ENCODE results near the gene KCNJ2.

Gene KCNJ2

GRCh38 chr17:70168044-70168976 lies 1.0 kb upstream of the KCNJ2 start:
- peak; percentile 55 to 86 for DNase-seq (ENCODE audit: low read depth in 2 of 2)
- H3K4me3 ChIP-seq (replicated peaks in 1 of 2; ENCODE audit: low read depth in 2 of 2, low read length in 2 of 2), result peak overlapping the region; percentile 43 to 70
- peak; percentile 73 for TF ChIP-seq CTCF (IDR thresholded peaks at IDR 0.05; ENCODE audit: low read depth, low read length)

GRCh38 chr17:70169709-70170597 lies 621 bp downstream of the KCNJ2 start:
- H3K4me3 ChIP-seq (replicated peaks in 1 of 2; ENCODE audit: low read depth in 2 of 2, low read length in 2 of 2), result peak overlapping the region; percentile 36 to 70
- peak; percentile 17 to 68 for DNase-seq (ENCODE audit: low read depth in 2 of 2)
- no peak for TF ChIP-seq CTCF (IDR thresholded peaks at IDR 0.05; ENCODE audit: low read depth, low read length)

GRCh38 chr17:70171159-70171558 lies 1.8 kb downstream of the KCNJ2 start:
- DNase-seq (ENCODE audit: low read depth in 2 of 2), result no peak
- TF ChIP-seq CTCF (IDR thresholded peaks at IDR 0.05; ENCODE audit: low read depth, low read length), result no peak
- H3K4me3 ChIP-seq (replicated peaks in 1 of 2; ENCODE audit: low read depth in 2 of 2, low read length in 2 of 2), result peak overlapping the region in 1 of 2 donors; percentile 1

- DNase-seq (ENCODE audit: low read depth in 2 of 2), result peak in 1 of 2 donors; percentile 28
- H3K4me3 ChIP-seq (replicated peaks in 1 of 2; ENCODE audit: low read depth in 2 of 2, low read length in 2 of 2), result no peak overlapping the region
- no peak for TF ChIP-seq CTCF (IDR thresholded peaks at IDR 0.05; ENCODE audit: low read depth, low read length)
Measured at GRCh38 chr17:70172449-70172848, 3.1 kb downstream of the KCNJ2 start.

- no peak for TF ChIP-seq CTCF (IDR thresholded peaks at IDR 0.05; ENCODE audit: low read depth, low read length)
- peak; percentile 1 to 54 for DNase-seq (ENCODE audit: low read depth in 2 of 2)
- no peak overlapping the region for H3K4me3 ChIP-seq (replicated peaks in 1 of 2; ENCODE audit: low read depth in 2 of 2, low read length in 2 of 2)
Measured at GRCh38 chr17:70172923-70173322, 3.6 kb downstream of the KCNJ2 start.

GRCh38 chr17:70173681-70174080 lies 4.3 kb downstream of the KCNJ2 start:
- H3K4me3 ChIP-seq (replicated peaks in 1 of 2; ENCODE audit: low read depth in 2 of 2, low read length in 2 of 2), result no peak overlapping the region
- no peak for TF ChIP-seq CTCF (IDR thresholded peaks at IDR 0.05; ENCODE audit: low read depth, low read length)
- no peak for DNase-seq (ENCODE audit: low read depth in 2 of 2)
